Sigmoid colon (tissue), 7 donors: ENCODE results near the gene PRKAG2. TPM values are rescaled to one million over a fixed set of nuclear protein-coding genes. Genes with fewer than 3 reads are reported as not detected.
A peak's percentile ranks its signal among the peaks of the same experiment; 100 is the strongest.

Experiments used
- DNase-seq: peaks from one replicate; pipeline ENCODE4 v3.0.0-alpha.2; 2019
- H3K27ac ChIP-seq, 4 donors: fragments of 200-600 bp; sonication (generic); one replicate each; pipeline ENCODE4 v1.5.1; 2016 to 2019; ENCODE audit warnings: mild to moderate bottlenecking in 1 of 4
- H3K27me3 ChIP-seq, 3 donors: fragments of 200-600 bp; sonication (generic); one replicate each; pipeline ENCODE4 v1.5.1; 2019; ENCODE audit warnings: mild to moderate bottlenecking in 1 of 3
- H3K36me3 ChIP-seq, 4 donors: fragments of 200-600 bp; sonication (generic); one replicate each; pipeline ENCODE4 v1.5.1; 2016 to 2019
- H3K4me1 ChIP-seq, 4 donors: fragments of 200-600 bp; sonication (generic); one replicate each; pipeline ENCODE4 v1.5.1; 2017 to 2019
- H3K4me3 ChIP-seq, 4 donors: fragments of 200-600 bp; sonication (generic); one replicate each; pipeline ENCODE4 v1.5.1; 2017 to 2019; ENCODE audit warnings: mild to moderate bottlenecking in 2 of 4, moderate library complexity in 1 of 4
- H3K9me3 ChIP-seq, 4 donors: fragments of 200-600 bp in 3 of 4; sonication (generic) in 3 of 4; one replicate each; pipeline versions ENCODE4 v1.5.1 to v1.6.1; 2013 to 2019
- CTCF ChIP-seq, 4 experiments: fragments of 450-650 bp in 3 of 4; fragments of 200-600 bp in 1 of 4; IDR thresholded peaks; one replicate each; pipeline ENCODE4 v1.5.1; 2016 to 2019; ENCODE audit warnings: antibody characterized with exemption in 4 of 4, mild to moderate bottlenecking in 3 of 4, moderate library complexity in 2 of 4
- EP300 ChIP-seq, 4 donors: sonication (generic); formaldehyde crosslinking; IDR thresholded peaks; one replicate each; pipeline ENCODE4 v1.6.1; 2017; ENCODE audit warnings: antibody characterized with exemption in 4 of 4
- POLR2A ChIP-seq, 2 donors: fragments of 450-650 bp; IDR thresholded peaks; one replicate each; pipeline ENCODE4 v1.6.1; 2016; ENCODE audit warnings: antibody characterized with exemption in 2 of 2, mild to moderate bottlenecking in 2 of 2, moderate library complexity in 2 of 2
- POLR2AphosphoS5 ChIP-seq, 4 donors: sonication (generic); formaldehyde crosslinking; IDR thresholded peaks; one replicate each; pipeline ENCODE4 v1.6.1; 2017; ENCODE audit warnings: antibody characterized with exemption in 4 of 4
- WGBS, 2 donors: extraction: QIAGEN DNeasy Blood & Tissue Kit; methylation state at CpG; one replicate each; pipeline ENCODE4 v1.1.7; 2013; 5-methylcytosine and 5-hydroxymethylcytosine counted together
- intact Hi-C: fragments of 100-400 bp; cut with DNase I; formaldehyde crosslinking; loops from one replicate; pipeline ENCODE4 v1.15.1; 2023
- polyA plus RNA-seq, 3 donors: library from polyadenylated mRNA; stranded (reverse); fragments of 200-250 nt; gene quantifications; one replicate each; pipeline ENCODE4 v1.2.3, GENCODE V29; 2013
- total RNA-seq, 4 donors: library from RNA; depleted of rRNA; stranded (reverse); fragments of >200 nt; gene quantifications; one replicate each; pipeline ENCODE4 v1.1.0, GENCODE V29; 2016
- donor health status: healthy with polysubstance abuse.
- donor health status: Bipolar disorder and iron deficiency.
- donor health status: healthy.

PRKAG2 gene
- total and polyA plus RNA-seq, 7 donors: 19.2 to 51.2 (median 37.1) TPM

DNA sequence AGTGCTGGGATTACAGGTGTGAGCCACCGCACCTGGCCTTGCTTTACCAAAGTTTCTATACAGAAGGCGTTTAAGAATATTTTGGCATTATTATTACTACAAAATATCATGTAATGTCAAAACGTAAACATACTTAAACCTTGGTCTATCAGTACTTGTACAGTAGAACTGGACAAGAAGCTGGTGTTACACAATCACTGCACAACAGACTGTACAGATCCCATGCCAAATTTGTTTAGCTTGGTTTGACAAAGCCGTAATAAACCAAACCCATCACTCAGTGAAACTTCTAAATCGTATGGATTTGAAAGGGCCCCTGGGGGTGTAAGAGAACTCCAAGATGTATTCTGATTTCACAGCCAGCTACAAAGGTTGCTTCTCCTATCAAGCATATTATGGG lies 305.4 kb downstream of the PRKAG2 start:
- TF ChIP-seq POLR2A (IDR thresholded peaks at IDR 0.05) (no peak), CTCF (IDR thresholded peaks at IDR 0.05) (no peak), POLR2AphosphoS5 (IDR thresholded peaks at IDR 0.05) (no peak), EP300 (IDR thresholded peaks at IDR 0.05) (no peak)
- H3K4me3 ChIP-seq: no peak overlapping the region
- no peaks in the 10 kb centered on the region for H3K27me3 ChIP-seq
- intact Hi-C loops: no loop called here
- DNase-seq: no peak
- H3K36me3 ChIP-seq: peaks cover 0 to 22% (median 6%) of the 10 kb centered on the region in 4 donors
- H3K4me1 ChIP-seq: peaks cover 0 to 14% (median 11%) of the 10 kb centered on the region in 4 donors
- no peak overlapping the region for H3K27ac ChIP-seq
- no peaks in the 10 kb centered on the region for H3K9me3 ChIP-seq
- 92 to 95% methylated on average over 5 of the region's 5 CpGs for WGBS, 2 donors

GRCh38 chr7:151570366-151570915 lies 306.5 kb downstream of the PRKAG2 start:
- peaks cover 0 to 27% (median 6%) of the 10 kb centered on the region in 4 donors for H3K36me3 ChIP-seq
- H3K9me3 ChIP-seq: no peaks in the 10 kb centered on the region
- no peak overlapping the region for H3K4me3 ChIP-seq
- no peak for DNase-seq
- intact Hi-C loops: no loop called here
- H3K27me3 ChIP-seq: no peaks in the 10 kb centered on the region
- peaks cover 0 to 16% (median 13%) of the 10 kb centered on the region in 4 donors for H3K4me1 ChIP-seq
- TF ChIP-seq POLR2A (IDR thresholded peaks at IDR 0.05): no peak
- peak in 2 of 4 experiments; percentile 13 to 25 for TF ChIP-seq CTCF (IDR thresholded peaks at IDR 0.05)
- H3K27ac ChIP-seq: no peak overlapping the region

DNA sequence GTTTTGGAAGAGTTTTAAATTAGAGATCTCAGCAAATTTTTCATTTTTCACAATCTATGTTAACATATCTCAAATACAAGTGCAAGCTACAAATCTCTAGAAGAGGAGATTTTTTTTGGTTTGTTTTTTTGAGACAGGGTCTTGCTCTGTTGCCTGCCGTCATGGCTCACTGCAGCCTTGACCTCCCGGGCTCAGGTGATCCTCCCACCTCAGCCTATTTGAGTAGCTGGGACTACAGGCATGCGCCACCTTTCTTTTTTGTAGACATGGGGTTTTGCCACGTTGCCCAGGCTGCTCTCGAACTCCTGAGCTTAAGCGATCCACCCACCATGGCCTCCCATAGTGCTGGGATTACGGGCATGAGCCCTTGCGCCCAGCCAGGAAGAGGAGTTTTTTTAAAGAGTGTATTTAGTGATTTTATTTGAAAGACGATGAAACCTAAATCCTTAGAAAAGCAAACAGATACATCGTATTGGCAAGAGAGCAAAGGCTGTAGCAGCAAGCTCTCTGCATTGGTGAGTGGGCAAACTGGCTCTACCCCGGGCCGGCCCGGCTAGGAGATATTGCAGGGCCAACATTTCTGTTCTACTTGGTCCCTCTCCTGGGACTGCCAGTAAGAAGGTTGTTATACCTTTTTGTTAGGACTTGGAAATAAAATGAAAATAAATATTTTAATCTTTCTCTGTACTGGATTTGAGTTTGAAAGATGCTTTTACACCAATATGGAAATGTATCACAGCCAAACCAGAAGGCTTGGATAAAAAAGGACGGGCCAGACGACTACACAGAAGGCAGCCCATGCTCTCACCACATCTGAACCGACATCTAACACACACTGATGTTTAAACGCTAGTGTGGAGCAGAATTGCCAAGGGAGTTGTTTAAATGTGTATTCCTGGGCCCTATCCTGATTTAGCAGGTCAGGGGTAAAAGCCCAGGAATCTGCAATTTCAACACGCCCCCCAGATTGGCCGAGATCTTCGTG lies 307.7 kb downstream of the PRKAG2 start:
- intact Hi-C loops: loop anchor here (5.0 to 10.0 kb wide), 3 partner anchors 56 to 188 kb away; no protein-coding TSS in a partner anchor
- H3K4me1 ChIP-seq: peaks cover 0 to 16% (median 13%) of the 10 kb centered on the region in 4 donors
- H3K36me3 ChIP-seq: peaks cover 0 to 39% (median 6%) of the 10 kb centered on the region in 4 donors
- no peak overlapping the region for H3K4me3 ChIP-seq
- H3K27ac ChIP-seq: no peak overlapping the region
- WGBS, 2 donors: 94 to 95% methylated on average over 20 of the region's 20 CpGs
- no peaks in the 10 kb centered on the region for H3K27me3 ChIP-seq
- TF ChIP-seq CTCF (IDR thresholded peaks at IDR 0.05): no peak
- no peak for TF ChIP-seq EP300 (IDR thresholded peaks at IDR 0.05)
- no peak for TF ChIP-seq POLR2AphosphoS5 (IDR thresholded peaks at IDR 0.05)
- TF ChIP-seq POLR2A (IDR thresholded peaks at IDR 0.05): no peak
- no peaks in the 10 kb centered on the region for H3K9me3 ChIP-seq
- no peak for DNase-seq

DNA sequence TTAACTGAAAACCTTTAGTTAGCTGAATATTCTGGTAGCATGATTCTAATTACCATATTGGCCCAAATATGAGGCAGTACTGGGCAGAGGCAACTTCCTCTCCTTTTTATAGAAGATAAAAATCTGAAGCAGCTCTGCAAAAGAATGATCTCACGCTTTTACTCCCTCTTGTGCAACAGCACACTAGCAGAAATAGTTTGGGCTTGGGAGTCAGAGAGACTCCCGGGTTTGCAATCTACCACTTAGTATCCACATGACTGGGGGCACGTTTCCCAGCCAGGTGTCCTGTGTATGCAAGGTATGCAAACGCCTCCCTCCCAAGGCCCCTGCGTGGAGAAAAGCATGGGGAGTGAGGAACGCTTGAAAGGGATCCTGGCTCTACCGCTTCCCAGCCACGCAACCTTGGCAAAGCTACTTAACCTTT lies 310.0 kb downstream of the PRKAG2 start:
- Histone ChIP-seq H3K36me3 (peaks cover 0 to 59% (median 11%) of the 10 kb centered on the region in 4 donors), H3K27ac (peak overlapping the region; percentile 55 to 80 (median 67)), H3K27me3 (no peaks in the 10 kb centered on the region), H3K9me3 (no peaks in the 10 kb centered on the region), H3K4me3 (no peak overlapping the region), H3K4me1 (peaks cover 0 to 16% (median 13%) of the 10 kb centered on the region in 4 donors)
- DNase-seq: peak; percentile 70
- TF ChIP-seq POLR2A (IDR thresholded peaks at IDR 0.05): no peak
- peak in 2 of 4 donors; percentile 13 to 26 for TF ChIP-seq POLR2AphosphoS5 (IDR thresholded peaks at IDR 0.05)
- WGBS, 2 donors: 83 to 90% methylated on average over 8 of the region's 8 CpGs
- intact Hi-C loops: loop anchor here (5.0 to 10.0 kb wide), 3 partner anchors 58 to 190 kb away; no protein-coding TSS in a partner anchor

DNA sequence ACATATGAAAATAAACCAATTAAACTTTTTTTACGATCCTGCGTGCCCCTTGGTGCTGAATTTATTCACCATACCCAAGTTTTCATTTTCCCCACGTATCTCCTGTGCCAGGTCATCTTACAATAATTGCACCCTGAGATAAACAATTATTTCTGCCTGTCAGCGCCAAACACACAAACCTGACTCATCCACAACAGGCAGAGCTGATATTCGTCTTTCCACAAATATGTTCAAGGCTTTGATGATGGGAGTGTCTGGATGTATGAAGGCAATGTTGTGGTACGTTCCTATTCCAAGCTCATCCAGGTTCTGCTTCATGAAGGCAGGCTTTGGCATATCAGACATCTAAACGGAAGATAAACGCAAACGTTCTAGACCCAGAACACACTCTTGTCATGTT lies 311.4 kb downstream of the PRKAG2 start:
- Histone ChIP-seq H3K36me3 (peaks cover under 1 to 72% (median 16%) of the 10 kb centered on the region in 4 donors), H3K4me3 (no peak overlapping the region), H3K4me1 (peaks cover 0 to 16% (median 13%) of the 10 kb centered on the region in 4 donors), H3K27me3 (no peaks in the 10 kb centered on the region), H3K27ac (peak overlapping the region in 2 of 4 donors; percentile 66 to 80), H3K9me3 (no peaks in the 10 kb centered on the region)
- WGBS, 2 donors: 88 to 93% methylated on average over 9 of the region's 9 CpGs
- intact Hi-C loops: loop anchor here (5.0 to 10.0 kb wide), 3 partner anchors 59 to 192 kb away; no protein-coding TSS in a partner anchor
- DNase-seq: no peak
- no peak for TF ChIP-seq EP300 (IDR thresholded peaks at IDR 0.05)
- TF ChIP-seq POLR2A (IDR thresholded peaks at IDR 0.05): no peak
- no peak for TF ChIP-seq CTCF (IDR thresholded peaks at IDR 0.05)
- TF ChIP-seq POLR2AphosphoS5 (IDR thresholded peaks at IDR 0.05): no peak
